ENCODE measurements around the gene ASIC1. TPM values are rescaled to one million over a fixed set of nuclear protein-coding genes. Genes with fewer than 3 reads are reported as not detected.
"Not testable (repeated sequence)": the region's sequence is repeated elsewhere in the genome, so short reads cannot be mapped to it uniquely, and the experiment has no call there.

Gene ASIC1
- total and polyA plus RNA-seq, 8 donors: 0.45 to 3.5 (median 1.2) TPM; not detected in 1

GRCh38 chr12:50082644-50083043, 25.2 kb downstream of the ASIC1 start:
- DNase-seq: no peak
- peaks cover 14 to 30% (median 21%) of the 10 kb centered on the region in 4 donors for H3K4me1 ChIP-seq
- intact Hi-C loops (cut with DNase I; ENCODE audit: low total_unique reads): no loop called here
- 69 to 81% (median 76%) methylated on average over 7 of the region's 7 CpGs for WGBS, 5 donors
- no peak for TF ChIP-seq POLR2A (IDR thresholded peaks at IDR 0.05)
- no peak for TF ChIP-seq EP300 (IDR thresholded peaks at IDR 0.05)
- TF ChIP-seq, protein P1, sequence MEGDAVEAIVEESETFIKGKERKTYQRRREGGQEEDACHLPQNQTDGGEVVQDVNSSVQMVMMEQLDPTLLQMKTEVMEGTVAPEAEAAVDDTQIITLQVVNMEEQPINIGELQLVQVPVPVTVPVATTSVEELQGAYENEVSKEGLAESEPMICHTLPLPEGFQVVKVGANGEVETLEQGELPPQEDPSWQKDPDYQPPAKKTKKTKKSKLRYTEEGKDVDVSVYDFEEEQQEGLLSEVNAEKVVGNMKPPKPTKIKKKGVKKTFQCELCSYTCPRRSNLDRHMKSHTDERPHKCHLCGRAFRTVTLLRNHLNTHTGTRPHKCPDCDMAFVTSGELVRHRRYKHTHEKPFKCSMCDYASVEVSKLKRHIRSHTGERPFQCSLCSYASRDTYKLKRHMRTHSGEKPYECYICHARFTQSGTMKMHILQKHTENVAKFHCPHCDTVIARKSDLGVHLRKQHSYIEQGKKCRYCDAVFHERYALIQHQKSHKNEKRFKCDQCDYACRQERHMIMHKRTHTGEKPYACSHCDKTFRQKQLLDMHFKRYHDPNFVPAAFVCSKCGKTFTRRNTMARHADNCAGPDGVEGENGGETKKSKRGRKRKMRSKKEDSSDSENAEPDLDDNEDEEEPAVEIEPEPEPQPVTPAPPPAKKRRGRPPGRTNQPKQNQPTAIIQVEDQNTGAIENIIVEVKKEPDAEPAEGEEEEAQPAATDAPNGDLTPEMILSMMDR (IDR thresholded peaks at IDR 0.05): no peak
- TF ChIP-seq POLR2AphosphoS5 (IDR thresholded peaks at IDR 0.05): no peak
- H3K27me3 ChIP-seq: no peaks in the 10 kb centered on the region
- H3K9me3 ChIP-seq: no peaks in the 10 kb centered on the region
- H3K27ac ChIP-seq: no peak overlapping the region
- H3K36me3 ChIP-seq: peaks cover 8 to 15% (median 13%) of the 10 kb centered on the region in 4 donors
- H3K4me3 ChIP-seq: no peak overlapping the region

GRCh38 chr12:50083301-50083700, 25.9 kb downstream of the ASIC1 start:
- peaks cover 14 to 36% (median 24%) of the 10 kb centered on the region in 4 donors for H3K4me1 ChIP-seq
- no peaks in the 10 kb centered on the region for H3K27me3 ChIP-seq
- intact Hi-C loops (cut with DNase I; ENCODE audit: low total_unique reads): no loop called here
- no peak overlapping the region for H3K27ac ChIP-seq
- WGBS, 5 donors: 83 to 95% (median 88%) methylated on average over 1 of the region's 1 CpG
- no peak for TF ChIP-seq EP300 (IDR thresholded peaks at IDR 0.05)
- TF ChIP-seq, protein P1 (IDR thresholded peaks at IDR 0.05): no peak
- TF ChIP-seq POLR2AphosphoS5 (IDR thresholded peaks at IDR 0.05): no peak
- no peak for TF ChIP-seq POLR2A (IDR thresholded peaks at IDR 0.05)
- DNase-seq: no peak
- H3K9me3 ChIP-seq: no peaks in the 10 kb centered on the region
- H3K36me3 ChIP-seq: peaks cover 14 to 22% (median 19%) of the 10 kb centered on the region in 4 donors
- H3K4me3 ChIP-seq: no peak overlapping the region

GRCh38 chr12:50084409-50084774, 27.0 kb downstream of the ASIC1 start:
- peak overlapping the region; percentile 91 to 99 (median 97) for H3K4me3 ChIP-seq
- 34 to 46% (median 37%) methylated on average over 7 of the region's 7 CpGs for WGBS, 5 donors
- H3K27ac ChIP-seq: peak overlapping the region; percentile 96 to 98 (median 97)
- peaks cover 22 to 33% (median 30%) of the 10 kb centered on the region in 4 donors for H3K36me3 ChIP-seq
- H3K27me3 ChIP-seq; DNase-seq; H3K9me3 ChIP-seq; intact Hi-C loops (cut with DNase I; ENCODE audit: low total_unique reads): not testable (repeated sequence)
- H3K4me1 ChIP-seq: peaks cover 14 to 44% (median 26%) of the 10 kb centered on the region in 4 donors

GRCh38 chr12:50084775-50085614, 27.6 kb downstream of the ASIC1 start, which contains the start of gene SMARCD1:
SMARCD1 (plus strand) TSS chr12:50085342; CDS start chr12:50085370, 28 bp downstream.
- intact Hi-C loops (cut with DNase I; ENCODE audit: low total_unique reads): no loop called here

DNA sequence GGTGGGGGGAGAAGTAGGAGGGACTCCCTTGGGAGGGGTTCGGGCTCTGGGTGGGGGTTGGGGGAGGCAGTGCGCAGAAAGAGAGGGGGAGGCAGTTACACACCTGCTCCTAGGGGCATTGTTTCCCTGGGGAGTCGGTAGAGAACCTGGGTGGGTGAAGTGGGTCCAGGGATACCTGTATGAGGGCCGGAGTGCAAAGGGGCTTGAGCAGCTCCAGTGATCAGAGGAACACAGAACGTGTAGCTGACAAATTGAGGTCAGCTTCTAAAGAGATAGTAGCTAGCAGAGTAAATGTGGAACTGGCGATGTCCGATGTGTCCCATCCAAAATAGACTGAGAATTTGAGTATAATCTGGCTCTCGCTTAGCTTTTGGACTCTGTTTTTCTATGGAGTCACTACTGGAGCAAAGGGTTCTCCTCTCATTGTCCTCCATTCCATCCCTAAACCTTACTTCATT, 28.2 kb downstream of the ASIC1 start:
- no peaks in the 10 kb centered on the region for H3K27me3 ChIP-seq
- intact Hi-C loops (cut with DNase I; ENCODE audit: low total_unique reads): no loop called here
- no peaks in the 10 kb centered on the region for H3K9me3 ChIP-seq
- H3K4me3 ChIP-seq: peak overlapping the region; percentile 91 to 99 (median 97)
- peaks cover 33 to 45% (median 43%) of the 10 kb centered on the region in 4 donors for H3K36me3 ChIP-seq
- TF ChIP-seq POLR2AphosphoS5 (IDR thresholded peaks at IDR 0.05): no peak
- TF ChIP-seq EP300 (IDR thresholded peaks at IDR 0.05): no peak
- TF ChIP-seq, protein P1 (IDR thresholded peaks at IDR 0.05): no peak
- no peak for TF ChIP-seq POLR2A (IDR thresholded peaks at IDR 0.05)
- peaks cover 14 to 44% (median 26%) of the 10 kb centered on the region in 4 donors for H3K4me1 ChIP-seq
- DNase-seq: no peak
- 4 to 7% (median 6%) methylated on average over 8 of the region's 8 CpGs for WGBS, 5 donors
- peak overlapping the region; percentile 96 to 98 (median 97) for H3K27ac ChIP-seq

More at GRCh38 chr12:50084775-50085614, 27.6 kb downstream of the ASIC1 start, which contains the start of gene SMARCD1:
- Histone ChIP-seq H3K4me3 (peak within 1 kb of the TSS; percentile 91 to 99 (median 97)), H3K27me3 (no peaks in the 10 kb centered on the region), H3K36me3 (peaks cover 27 to 39% (median 36%) of the 10 kb centered on the region in 4 donors), H3K4me1 (peaks cover 14 to 44% (median 26%) of the 10 kb centered on the region in 4 donors), H3K9me3 (no peaks in the 10 kb centered on the region), H3K27ac (peak within 1 kb of the TSS; percentile 96 to 98 (median 97))
- WGBS, 5 donors: 0 to 1% (median 1%) methylated on average over 34 to 69 of the region's 69 CpGs
- peak; percentile 89 to 97 for DNase-seq
- no peak for TF ChIP-seq EP300 (IDR thresholded peaks at IDR 0.05)
- TF ChIP-seq POLR2AphosphoS5 (IDR thresholded peaks at IDR 0.05): peak in 1 of 3 donors; percentile 42

Data from stomach (tissue), 9 donors.